Smooth muscle cell (in vitro differentiated cells): Measurements from ENCODE around the gene KRTAP27-1. TPM values are rescaled to one million over a fixed set of nuclear protein-coding genes. Genes with fewer than 3 reads are reported as not detected.
A peak's percentile ranks its signal among the peaks of the same experiment; 100 is the strongest.

Experiments
- DNase-seq: peaks from one replicate; lab custom pipeline; 2025; ENCODE audit not compliant: unreplicated experiment; lab: John Stamatoyannopoulos, UW
- H2AFZ ChIP-seq: fragments of 200-600 bp; sonication (generic); 2 replicates; pipeline ENCODE4 v1.6.0; 2016; ENCODE audit warnings: antibody characterized with exemption, low read depth, mild to moderate bottlenecking
- H3F3A ChIP-seq: fragments of 200-600 bp; sonication (generic); 2 replicates; pipeline ENCODE4 v1.6.0; 2017; ENCODE audit warnings: antibody characterized with exemption, low read depth
- H3K27ac ChIP-seq: fragments of 200-600 bp; sonication (generic); 2 replicates; pipeline ENCODE4 v1.5.1; 2016; ENCODE audit warnings: low read depth, mild to moderate bottlenecking
- H3K27me3 ChIP-seq: fragments of 200-600 bp; sonication (generic); 2 replicates; pipeline ENCODE4 v1.6.1; 2016; ENCODE audit warnings: low read depth, mild to moderate bottlenecking
- H3K36me3 ChIP-seq: fragments of 200-600 bp; sonication (generic); 2 replicates; pipeline ENCODE4 v1.5.1; 2016; ENCODE audit warnings: low read depth
- H3K4me1 ChIP-seq: fragments of 200-600 bp; sonication (generic); 2 replicates; pipeline ENCODE4 v1.5.1; 2016; ENCODE audit warnings: low read depth
- H3K4me2 ChIP-seq: fragments of 200-600 bp; sonication (generic); 2 replicates; pipeline ENCODE4 v1.6.0; 2016; ENCODE audit warnings: mild to moderate bottlenecking
- H3K4me3 ChIP-seq: fragments of 200-600 bp; sonication (generic); 2 replicates; pipeline ENCODE4 v1.5.1; 2016; ENCODE audit warnings: mild to moderate bottlenecking
- H3K79me2 ChIP-seq: fragments of 200-600 bp; sonication (generic); 2 replicates; pipeline ENCODE4 v1.6.0; 2016; ENCODE audit warnings: low read depth, mild to moderate bottlenecking
- H3K9ac ChIP-seq: fragments of 200-600 bp; sonication (generic); 2 replicates; pipeline ENCODE4 v1.6.0; 2016; ENCODE audit warnings: low read depth
- H3K9me3 ChIP-seq: fragments of 200-600 bp; sonication (generic); replicated peaks from 2 replicates; pipeline ENCODE4 v1.5.1; 2016; ENCODE audit warnings: low read depth
- H4K20me1 ChIP-seq: fragments of 200-600 bp; sonication (generic); 2 replicates; pipeline ENCODE4 v1.6.0; 2016; ENCODE audit warnings: low read depth
- CTCF ChIP-seq: fragments of 200-600 bp; sonication (generic); IDR thresholded peaks from 2 replicates; pipeline ENCODE4 v1.5.1; 2017; ENCODE audit warnings: borderline replicate concordance, mild to moderate bottlenecking, antibody characterized with exemption; ENCODE audit not compliant: insufficient read depth, poor library complexity, severe bottlenecking
- WGBS: methylation state at CpG from one replicate; pipeline ENCODE4 v1.1.7; 2016; ENCODE audit warnings: low lambda C conversion rate; 5-methylcytosine and 5-hydroxymethylcytosine counted together
- polyA plus RNA-seq: library from polyadenylated mRNA; unstranded; fragments of >200 nt; fragmentation: Nextera tagmentation; extraction: Ambion mirVana; gene quantifications from 2 replicates; pipeline ENCODE4 v1.2.1, GENCODE V29; 2016
- total RNA-seq: library from RNA; depleted of rRNA; stranded (reverse); fragments of >200 nt; gene quantifications from 2 replicates; pipeline ENCODE4 v1.2.3, GENCODE V29; 2014

KRTAP27-1 gene
- total and polyA plus RNA-seq, 2 experiments from 2014 or later, result not detected

DNA sequence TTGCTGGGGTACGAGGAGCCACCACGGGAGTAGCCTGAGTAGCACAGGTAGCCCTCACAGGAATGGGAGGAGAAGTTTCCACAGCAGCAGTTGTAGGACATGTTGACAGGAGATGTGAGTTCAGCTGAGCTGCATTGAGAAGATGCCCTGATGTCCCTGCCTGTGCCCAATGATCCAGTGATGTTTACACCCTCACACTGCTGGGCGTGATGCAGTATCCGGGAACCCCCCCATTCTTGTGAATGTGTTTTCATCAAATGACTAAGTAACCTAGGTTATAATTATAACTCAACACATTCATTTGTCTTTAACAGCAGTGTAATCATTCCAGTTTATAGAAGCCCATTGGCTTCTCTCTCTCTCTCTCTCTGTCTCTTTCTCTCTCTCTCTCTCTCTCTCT, 11.0 kb upstream of the KRTAP27-1 start, which contains the start of gene KRTAP23-1:
KRTAP23-1 (minus strand) TSS at position 101 of the 400 bp plus-strand sequence; CDS start at position 101, 0 bp downstream.
- Histone ChIP-seq H3K36me3 (no peaks in the 10 kb centered on the region), H3K27me3 (no peaks in the 10 kb centered on the region), H4K20me1 (no peaks in the 10 kb centered on the region), H3K4me1 (no peaks in the 10 kb centered on the region), H2AFZ (no peak within 1 kb of the TSS), H3K9me3 (no peaks in the 10 kb centered on the region), H3K4me3 (no peak within 1 kb of the TSS), H3K9ac (no peak within 1 kb of the TSS), H3K79me2 (no peaks in the 10 kb centered on the region), H3F3A (peaks cover 3% of the 10 kb centered on the region), H3K27ac (no peak within 1 kb of the TSS), H3K4me2 (no peak within 1 kb of the TSS)
- WGBS, result 97% methylated on average over 4 of the region's 4 CpGs
- no peak for TF ChIP-seq CTCF
- DNase-seq, result no peak

- no peak overlapping the region for H3K9ac ChIP-seq
- H3K79me2 ChIP-seq, result no peaks in the 10 kb centered on the region
- no peak overlapping the region for H3K4me2 ChIP-seq
- H2AFZ ChIP-seq, result no peak overlapping the region
- no peaks in the 10 kb centered on the region for H3K9me3 ChIP-seq
- H3F3A ChIP-seq, result peaks cover 3% of the 10 kb centered on the region
- H3K4me3 ChIP-seq, result no peak overlapping the region
- no peaks in the 10 kb centered on the region for H4K20me1 ChIP-seq
- H3K27ac ChIP-seq, result no peak overlapping the region
- no peaks in the 10 kb centered on the region for H3K4me1 ChIP-seq
- H3K27me3 ChIP-seq, result no peaks in the 10 kb centered on the region
- no peak for TF ChIP-seq CTCF
- no peak for DNase-seq
- WGBS, result 75% methylated on average over 2 of the region's 2 CpGs
- H3K36me3 ChIP-seq, result no peaks in the 10 kb centered on the region
Observed at GRCh38 chr21:30345014-30345413, 7.5 kb upstream of the KRTAP27-1 start.

GRCh38 chr21:30340714-30341573, 3.5 kb upstream of the KRTAP27-1 start:
- Histone ChIP-seq H4K20me1 (no peaks in the 10 kb centered on the region), H3K36me3 (no peaks in the 10 kb centered on the region), H3K4me2 (no peak overlapping the region), H3K79me2 (no peaks in the 10 kb centered on the region), H3K9me3 (no peaks in the 10 kb centered on the region), H3F3A (no peaks in the 10 kb centered on the region), H3K27ac (no peak overlapping the region), H3K4me3 (no peak overlapping the region), H3K4me1 (peaks cover 4% of the 10 kb centered on the region), H3K27me3 (no peaks in the 10 kb centered on the region), H3K9ac (no peak overlapping the region), H2AFZ (no peak overlapping the region)
- DNase-seq, result no peak
- 88% methylated on average over 2 of the region's 2 CpGs for WGBS
- peak; percentile 98 for TF ChIP-seq CTCF

DNA sequence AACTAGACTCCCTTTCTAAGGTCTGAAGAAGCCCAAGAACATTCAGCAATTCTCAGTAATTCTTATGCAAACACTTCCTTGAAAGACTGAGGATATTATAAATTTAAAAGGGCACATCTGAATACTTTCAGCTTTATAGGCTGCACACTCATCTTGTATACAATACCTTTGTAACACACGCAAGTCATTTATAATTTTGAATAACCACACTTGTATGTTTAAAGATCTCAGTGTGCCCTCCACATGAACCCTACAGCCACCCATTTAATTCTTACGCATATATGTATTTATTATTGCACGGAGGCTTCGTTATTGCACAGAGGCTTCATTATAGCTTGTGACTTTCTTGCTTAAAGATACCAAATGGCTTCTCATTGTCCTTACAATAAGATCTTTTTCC, 1.2 kb upstream of the KRTAP27-1 start:
- H3K27me3 ChIP-seq, result no peaks in the 10 kb centered on the region
- 93% methylated on average over 4 of the region's 4 CpGs for WGBS
- DNase-seq, result no peak
- H4K20me1 ChIP-seq, result no peaks in the 10 kb centered on the region
- H3F3A ChIP-seq, result no peaks in the 10 kb centered on the region
- no peak overlapping the region for H3K4me3 ChIP-seq
- no peaks in the 10 kb centered on the region for H3K9me3 ChIP-seq
- H3K79me2 ChIP-seq, result no peaks in the 10 kb centered on the region
- H3K9ac ChIP-seq, result no peak overlapping the region
- H3K4me1 ChIP-seq, result peaks cover 4% of the 10 kb centered on the region
- TF ChIP-seq CTCF, result no peak
- H3K36me3 ChIP-seq, result no peaks in the 10 kb centered on the region
- H3K27ac ChIP-seq, result no peak overlapping the region
- no peak overlapping the region for H2AFZ ChIP-seq
- H3K4me2 ChIP-seq, result no peak overlapping the region
